ENCODE measurements around the gene SHB.
"Not testable (repeated sequence)": the region's sequence is repeated elsewhere in the genome, so short reads cannot be mapped to it uniquely, and the experiment has no call there.

SHB gene

DNA sequence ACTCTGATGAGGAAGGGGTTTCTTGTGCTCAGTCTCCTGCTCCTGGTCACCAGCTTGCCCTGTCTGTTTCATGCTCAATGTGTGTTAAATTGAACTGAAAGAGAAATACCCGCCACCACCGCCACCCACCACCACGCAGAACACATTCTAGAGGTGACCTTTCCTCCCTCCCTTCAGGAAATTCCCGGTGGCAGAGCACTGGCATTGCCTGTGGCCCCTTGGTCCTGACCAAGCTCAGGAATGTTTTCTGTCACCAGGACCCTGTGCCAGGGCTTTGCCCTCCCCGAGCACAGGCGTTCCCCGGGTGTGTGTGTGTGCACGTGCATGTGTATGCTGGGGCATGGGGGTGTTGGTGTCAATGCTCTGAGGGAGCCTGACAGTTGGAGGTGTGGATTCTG, 154.9 kb downstream of the SHB start:
- no peak for DNase-seq

GRCh38 chr9:37913480-37914153, 155.4 kb downstream of the SHB start:
- DNase-seq = peak; percentile 44 to 81 (median 63)

DNA sequence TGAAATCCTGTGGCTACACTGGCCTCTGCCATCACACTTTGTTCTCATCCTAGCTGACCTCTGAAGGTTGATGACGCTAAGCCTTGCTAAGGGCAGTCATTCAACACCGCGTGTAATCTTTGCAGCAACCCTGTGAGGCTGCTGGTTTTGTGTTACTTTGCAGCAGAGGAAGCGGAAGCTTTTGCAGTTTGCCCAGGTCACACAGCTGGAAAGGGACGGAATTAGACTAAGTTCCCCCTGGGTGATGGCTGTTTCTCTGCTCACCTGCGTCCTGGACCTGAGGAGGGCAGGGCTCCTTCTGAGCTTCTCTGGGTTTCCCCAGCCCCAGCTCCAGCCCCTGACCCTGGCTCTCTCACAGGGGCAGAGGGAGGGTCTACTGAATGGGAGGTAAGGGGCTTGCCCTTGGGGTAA, 157.8 kb downstream of the SHB start:
- DNase-seq = no peak

- DNase-seq = no peak
Observed at GRCh38 chr9:37910271-37910670, 158.8 kb downstream of the SHB start.

DNA sequence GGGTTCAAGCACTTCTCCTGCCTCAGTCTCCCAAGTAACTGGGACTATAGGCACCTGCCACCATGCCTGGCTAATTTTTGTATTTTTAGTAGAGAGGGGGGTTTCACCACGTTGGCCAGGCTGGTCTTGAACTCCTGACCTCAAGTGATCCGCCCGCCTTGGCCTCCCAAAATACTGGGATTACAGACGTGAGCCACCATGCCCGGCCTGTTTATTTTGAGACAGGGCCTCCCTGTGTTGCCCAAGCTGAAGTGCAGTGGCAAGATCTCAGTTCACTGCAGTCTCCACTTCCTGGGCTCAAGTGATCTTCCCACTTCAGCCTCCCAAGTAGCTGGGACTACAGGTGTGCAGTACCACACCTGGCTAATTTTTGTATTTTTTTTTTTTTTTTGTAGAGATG, 159.2 kb downstream of the SHB start:
- not testable (repeated sequence) for DNase-seq

GRCh38 chr9:37909326-37909725, 159.7 kb downstream of the SHB start:
- no peak for DNase-seq

- DNase-seq = no peak
Observed at GRCh38 chr9:37908698-37909186, 160.3 kb downstream of the SHB start.

DNA sequence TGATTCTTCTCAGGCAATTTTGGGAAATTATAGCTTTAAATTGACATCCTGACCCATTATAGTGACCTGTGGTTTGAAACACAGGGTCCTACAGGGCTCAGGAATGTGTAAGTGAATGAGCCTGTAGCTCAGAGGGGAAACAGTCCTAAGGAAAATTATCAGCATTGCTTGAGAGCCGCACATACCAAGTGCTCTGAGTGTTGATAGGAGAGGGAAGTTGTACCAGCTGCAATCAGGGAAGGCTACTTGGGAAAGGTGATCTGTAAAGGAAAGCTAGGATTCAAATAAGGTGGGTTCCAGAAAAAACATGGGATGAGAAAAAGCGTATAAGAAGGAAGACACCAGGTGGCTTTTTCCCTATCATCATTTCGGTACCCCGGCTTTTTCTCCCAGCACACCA, 160.7 kb downstream of the SHB start:
- no peak for DNase-seq

DNA sequence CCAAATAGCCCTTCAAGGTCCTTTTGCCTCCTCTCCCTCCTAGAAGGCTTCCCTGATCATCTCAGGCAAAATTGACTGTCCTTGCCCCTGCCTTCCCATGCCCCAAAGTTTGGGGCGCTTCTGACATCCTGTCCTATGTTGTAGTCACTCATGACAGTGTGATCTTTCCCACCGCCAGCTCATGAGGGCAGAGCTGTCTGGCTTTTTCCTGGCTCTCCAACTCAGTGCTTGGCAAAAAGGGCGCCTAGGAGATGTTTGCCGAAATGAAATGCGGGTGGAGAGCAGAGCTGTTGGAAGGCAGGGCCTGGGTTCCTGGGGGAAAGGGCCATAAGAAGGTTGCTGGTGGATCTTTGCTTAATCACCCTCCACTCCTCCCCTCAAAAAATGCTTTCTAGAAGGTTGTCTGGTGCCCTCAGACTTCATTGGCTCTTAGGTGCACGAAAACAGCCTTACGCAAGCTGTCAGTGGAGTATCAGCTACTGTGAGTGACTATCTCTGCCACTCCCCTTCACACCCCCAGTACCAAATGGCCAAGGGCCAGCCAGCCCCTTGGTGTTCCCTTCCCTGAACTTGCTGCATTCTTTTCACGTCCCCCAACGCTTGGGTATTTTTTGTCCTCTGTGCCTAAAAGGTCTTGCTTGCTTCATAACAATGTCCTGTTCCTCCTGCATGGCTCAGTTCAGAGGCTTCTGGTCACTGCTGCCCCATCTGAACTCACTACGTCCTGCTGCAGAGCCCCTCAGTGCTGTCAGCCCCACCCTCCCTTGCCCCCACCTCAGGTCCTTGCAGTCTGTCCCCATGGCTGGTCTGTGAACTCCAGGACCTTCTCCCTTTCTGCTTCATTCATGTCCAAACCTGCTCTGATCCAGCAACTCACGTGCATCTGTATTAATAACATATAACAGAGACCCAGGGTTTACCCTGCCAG, 162.5 kb downstream of the SHB start:
- no peak for DNase-seq

GRCh38 chr9:37905776-37906175, 163.3 kb downstream of the SHB start:
- DNase-seq = no peak

- DNase-seq = no peak
Observed at GRCh38 chr9:37905131-37905505, 163.9 kb downstream of the SHB start.

DNA sequence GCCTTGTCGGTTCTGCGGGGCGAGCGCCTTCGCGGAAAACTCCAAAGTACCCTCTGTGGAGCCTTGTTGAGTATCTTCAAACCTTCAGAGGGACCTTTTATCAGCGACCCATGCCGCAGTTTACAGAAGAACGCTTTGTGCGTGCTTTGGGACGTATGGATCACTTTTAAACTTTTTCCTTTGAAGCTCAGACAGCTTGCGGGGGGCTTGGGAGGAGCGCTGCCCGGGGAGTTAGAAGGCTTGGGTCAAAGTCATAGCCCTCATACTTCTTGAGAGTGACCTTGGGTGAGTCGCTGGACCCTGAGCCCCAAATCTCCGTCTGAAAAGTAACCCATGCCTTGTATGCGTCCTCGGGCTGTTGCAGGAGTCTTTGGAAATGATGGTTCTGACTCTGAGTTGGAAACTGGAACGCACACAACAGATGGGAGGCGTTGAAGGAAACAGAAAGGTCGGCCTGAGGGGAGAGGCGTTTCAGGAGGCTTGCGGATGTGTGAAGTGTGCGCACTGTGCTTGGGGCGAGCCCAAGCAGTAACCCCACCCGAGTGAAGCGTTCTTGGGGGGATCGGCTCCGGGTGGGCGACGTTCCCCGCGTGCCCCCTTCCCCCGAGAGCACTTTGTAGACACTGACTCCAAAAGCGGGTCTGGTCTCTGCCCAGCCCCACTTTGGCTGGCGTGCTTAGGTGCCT, 164.4 kb downstream of the SHB start:
- DNase-seq = no peak

DNA sequence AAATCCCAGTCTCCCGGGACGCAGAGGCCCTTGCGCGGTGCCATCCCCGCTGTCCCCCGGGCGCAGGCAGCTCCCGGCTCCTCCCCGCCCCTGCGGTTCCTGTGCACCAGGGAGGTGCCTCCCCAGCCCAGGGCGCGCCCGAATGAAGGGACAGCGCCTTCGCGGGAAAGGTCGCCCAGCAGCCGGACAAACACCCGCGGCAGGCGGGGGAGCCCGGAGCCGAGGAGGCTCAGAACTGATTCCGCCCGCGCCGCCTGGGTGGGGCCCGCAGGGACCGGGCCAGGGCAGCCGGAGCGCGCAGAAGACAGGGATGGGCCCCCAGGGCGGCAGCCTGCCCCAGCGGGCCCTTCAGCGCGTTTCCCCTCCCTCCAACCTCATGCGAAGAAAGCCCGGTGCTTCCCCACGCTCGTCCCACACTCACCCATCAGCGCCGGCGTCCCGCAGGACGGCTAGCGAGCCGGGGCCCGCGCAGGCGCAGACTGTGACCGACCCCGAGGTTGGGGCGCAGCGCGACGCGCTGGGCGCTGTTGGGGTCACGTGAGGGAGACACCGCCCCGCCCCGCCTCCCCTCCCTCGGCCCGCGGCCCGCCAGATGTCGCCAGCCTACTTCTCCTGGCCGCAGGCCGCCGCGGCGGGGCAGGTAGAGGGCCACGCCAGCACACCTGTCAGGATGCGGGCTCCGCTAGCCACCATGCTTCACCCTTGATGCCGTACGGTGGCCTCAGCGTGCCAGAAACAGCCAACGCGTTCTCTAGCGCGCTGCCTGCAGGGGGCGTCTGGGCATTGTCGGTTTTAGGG, 165.2 kb downstream of the SHB start, which contains the start of gene SLC25A51:
Gene SLC25A51 (minus strand): TSS at position 481 of the 798 bp plus-strand sequence. CDS start 15,577 bp downstream, outside the sequence.
- DNase-seq = peak; percentile 90 to 98 (median 93)

DNA sequence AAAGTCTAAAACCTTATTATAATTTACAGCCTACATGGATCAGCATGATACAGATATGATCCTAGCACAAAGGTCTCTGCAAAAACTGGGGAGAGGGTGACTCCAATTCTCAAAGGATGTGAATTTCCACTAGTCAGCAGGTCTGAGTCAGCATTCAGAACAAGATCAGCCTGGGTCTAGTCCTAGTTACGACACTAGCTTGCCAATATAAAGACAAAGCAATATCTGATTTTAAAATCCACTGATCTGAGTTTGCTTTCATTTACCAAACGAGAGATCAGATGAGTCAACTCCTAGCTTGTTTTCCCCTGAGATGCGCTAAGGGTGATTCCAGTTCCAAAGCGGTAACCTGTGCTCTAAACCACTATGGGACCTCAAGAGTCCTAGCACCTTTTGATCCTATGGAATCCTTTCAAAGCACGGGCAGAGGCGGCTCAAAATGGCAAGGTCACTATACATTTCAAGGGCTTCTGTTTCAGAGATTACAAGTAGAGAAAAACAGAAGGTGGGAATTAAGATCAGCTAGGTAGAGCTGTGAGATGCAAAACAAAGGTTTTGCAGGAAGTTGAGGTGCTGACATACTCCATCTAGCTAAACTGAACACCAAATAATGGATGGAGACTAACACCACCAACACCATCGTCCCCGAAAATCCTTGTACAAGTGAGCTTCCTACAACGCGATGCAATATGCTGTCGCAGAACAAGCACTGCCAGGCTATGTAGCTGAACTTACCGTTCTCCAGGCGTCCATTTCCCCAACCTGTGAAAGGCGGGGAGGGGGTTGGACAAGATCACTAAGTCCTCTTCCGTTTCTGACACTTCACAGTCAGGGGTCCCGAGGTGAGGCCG, 166.0 kb downstream of the SHB start:
- DNase-seq = no peak

DNA sequence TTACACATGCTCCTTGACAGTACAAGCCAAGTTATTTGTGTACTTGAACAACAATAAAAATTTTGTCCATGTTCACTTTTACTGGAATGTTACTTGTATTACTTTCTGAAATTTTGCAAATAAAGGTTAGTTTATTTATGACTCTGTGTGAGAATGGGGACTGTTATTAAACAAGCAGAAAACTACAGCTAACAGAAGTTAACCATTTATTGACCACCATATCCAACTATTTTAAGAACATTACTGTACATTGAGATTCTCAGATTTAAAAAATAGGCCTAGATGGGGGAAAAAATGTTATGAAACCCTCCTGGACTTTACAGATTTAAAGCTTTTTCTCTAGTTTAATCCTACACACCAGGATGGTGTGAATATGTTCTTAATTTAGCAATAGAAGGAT, 166.9 kb downstream of the SHB start:
- no peak for DNase-seq

DNA sequence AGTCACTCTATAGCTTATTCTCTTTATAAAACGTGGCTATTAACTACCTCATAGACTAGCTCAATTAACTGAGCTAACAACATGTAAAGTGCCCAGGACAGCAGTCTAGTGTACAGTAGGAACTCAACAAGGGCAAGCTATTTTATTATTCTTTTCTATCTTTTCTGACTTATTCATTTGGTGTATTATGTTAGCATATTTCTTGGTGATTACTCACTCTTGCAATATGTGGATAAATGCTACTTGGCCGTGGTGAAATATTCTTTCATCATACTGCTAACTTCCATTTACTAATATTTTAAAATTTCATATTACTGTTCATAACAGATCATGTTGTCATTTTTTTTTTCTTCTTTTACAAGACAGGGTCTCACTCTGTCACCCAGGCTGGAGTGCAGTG, 170.0 kb downstream of the SHB start:
- DNase-seq = no peak

DNA sequence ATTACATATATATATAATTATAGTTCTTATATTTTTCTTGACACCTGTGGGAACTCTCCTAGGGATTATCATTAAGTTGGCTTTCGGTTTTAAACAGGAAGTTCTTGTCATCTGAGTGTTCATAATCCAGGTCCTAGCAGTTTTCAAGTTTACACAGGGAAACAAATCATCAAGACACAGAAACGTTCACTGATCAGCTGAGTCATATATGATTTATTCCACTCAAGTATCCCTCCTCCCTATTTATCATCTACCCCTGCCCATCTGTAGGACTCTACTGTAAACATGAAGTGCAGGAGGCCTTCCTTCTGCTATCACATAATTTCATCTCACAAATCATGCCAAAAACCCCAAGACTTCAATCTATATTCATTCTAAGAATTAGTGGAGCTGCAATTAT, 171.4 kb downstream of the SHB start:
- DNase-seq = no peak

DNA sequence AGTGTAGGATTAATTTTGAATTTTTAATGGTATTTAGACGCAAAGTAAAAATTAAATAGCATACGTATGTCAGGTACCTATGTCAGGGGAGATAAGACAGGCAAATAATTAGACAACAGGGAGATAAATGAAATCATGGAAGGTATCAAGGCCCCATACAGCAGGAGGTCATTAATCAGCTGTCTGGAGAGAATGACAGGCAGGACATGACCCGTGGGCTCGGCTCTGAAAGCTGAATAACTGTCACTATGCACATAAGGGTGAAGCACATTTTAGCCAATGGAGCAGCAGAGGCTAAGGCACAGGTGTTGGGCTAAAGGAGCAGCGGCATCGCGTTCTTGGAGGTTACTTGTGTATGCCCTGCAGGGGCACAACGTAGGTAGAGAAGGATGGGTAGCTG, 177.0 kb downstream of the SHB start:
- DNase-seq = no peak

DNA sequence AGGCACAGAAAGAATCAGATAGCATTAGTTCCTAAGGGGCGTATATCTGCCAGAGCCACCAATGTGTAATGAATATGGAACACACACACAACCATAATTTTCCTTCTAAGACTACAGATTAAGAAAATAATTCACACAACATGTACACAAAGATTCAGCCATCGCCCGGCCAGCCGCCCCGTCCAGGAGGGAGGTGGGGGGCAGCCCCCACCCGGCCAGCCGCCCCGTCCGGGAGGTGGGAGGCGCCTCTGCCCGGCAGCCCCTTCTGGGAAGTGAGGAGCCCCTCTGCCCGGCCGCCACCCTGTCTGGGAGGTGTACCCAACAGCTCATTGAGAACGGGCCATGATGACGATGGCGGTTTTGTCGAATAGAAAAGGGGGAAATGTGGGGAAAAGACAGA, 178.0 kb downstream of the SHB start:
- DNase-seq = not testable (repeated sequence)

GRCh38 chr9:37889536-37889935, 179.5 kb downstream of the SHB start:
- no peak for DNase-seq

- DNase-seq = not testable (repeated sequence)
Observed at GRCh38 chr9:37887977-37888583, 180.9 kb downstream of the SHB start.

Measured in stimulated activated naive CD4-positive, alpha-beta T cell (primary cell).